RKO (cell line): Measurements from ENCODE around the gene POLN.

Source experiments
- DNase-seq: peaks from one replicate; pipeline ENCODE4 v3.0.0-alpha.2; 2016; ENCODE audit warnings: low spot score

Gene POLN

GRCh38 chr4:2070421-2071251, 171.3 kb downstream of the POLN start:
- no peak for DNase-seq

- DNase-seq, result no peak
Measured at GRCh38 chr4:2069986-2070385, 171.9 kb downstream of the POLN start.

- DNase-seq, result no peak
Measured at GRCh38 chr4:2069161-2069971, 172.6 kb downstream of the POLN start.

GRCh38 chr4:2068566-2068965, 173.4 kb downstream of the POLN start:
- DNase-seq, result no peak

GRCh38 chr4:2068198-2068470, 173.8 kb downstream of the POLN start:
- no peak for DNase-seq

GRCh38 chr4:2067446-2068197, 174.3 kb downstream of the POLN start:
- DNase-seq, result no peak

GRCh38 chr4:2066571-2067445, 175.1 kb downstream of the POLN start:
- no peak for DNase-seq

GRCh38 chr4:2066011-2066551, 175.8 kb downstream of the POLN start:
- DNase-seq, result no peak

GRCh38 chr4:2065106-2065930, 176.6 kb downstream of the POLN start:
- no peak for DNase-seq

GRCh38 chr4:2064276-2064991, 177.5 kb downstream of the POLN start:
- DNase-seq, result peak; percentile 63

GRCh38 chr4:2063557-2064275, 178.2 kb downstream of the POLN start:
- no peak for DNase-seq

- DNase-seq, result no peak
Measured at GRCh38 chr4:2062808-2063524, 179.0 kb downstream of the POLN start.

- DNase-seq, result no peak
Measured at GRCh38 chr4:2062168-2062807, 179.6 kb downstream of the POLN start.

- no peak for DNase-seq
Measured at GRCh38 chr4:2061186-2062131, 180.5 kb downstream of the POLN start.

GRCh38 chr4:2060611-2061185, 181.2 kb downstream of the POLN start:
- no peak for DNase-seq
